ENCODE measurements around the gene ZNF519.
"Not testable (repeated sequence)": the region's sequence is repeated elsewhere in the genome, so short reads cannot be mapped to it uniquely, and the experiment has no call there.

GRCh38 chr18:14142177-14142576, 9.9 kb upstream of the ZNF519 start:
- not testable (repeated sequence) for TF ChIP-seq CTCF, POLR2AphosphoS5, POLR2A (IDR thresholded peaks at IDR 0.05)
